DMS153 treated with DMSO at 0.1 percent for 48 hours (cell line): ENCODE data around the gene SIGLEC1.
A peak's percentile ranks its signal among the peaks of the same experiment; 100 is the strongest.

Source experiments
- DNase-seq: peaks from one replicate; lab custom pipeline; 2025; ENCODE audit not compliant: unreplicated experiment; lab: John Stamatoyannopoulos, UW

Gene SIGLEC1

DNA sequence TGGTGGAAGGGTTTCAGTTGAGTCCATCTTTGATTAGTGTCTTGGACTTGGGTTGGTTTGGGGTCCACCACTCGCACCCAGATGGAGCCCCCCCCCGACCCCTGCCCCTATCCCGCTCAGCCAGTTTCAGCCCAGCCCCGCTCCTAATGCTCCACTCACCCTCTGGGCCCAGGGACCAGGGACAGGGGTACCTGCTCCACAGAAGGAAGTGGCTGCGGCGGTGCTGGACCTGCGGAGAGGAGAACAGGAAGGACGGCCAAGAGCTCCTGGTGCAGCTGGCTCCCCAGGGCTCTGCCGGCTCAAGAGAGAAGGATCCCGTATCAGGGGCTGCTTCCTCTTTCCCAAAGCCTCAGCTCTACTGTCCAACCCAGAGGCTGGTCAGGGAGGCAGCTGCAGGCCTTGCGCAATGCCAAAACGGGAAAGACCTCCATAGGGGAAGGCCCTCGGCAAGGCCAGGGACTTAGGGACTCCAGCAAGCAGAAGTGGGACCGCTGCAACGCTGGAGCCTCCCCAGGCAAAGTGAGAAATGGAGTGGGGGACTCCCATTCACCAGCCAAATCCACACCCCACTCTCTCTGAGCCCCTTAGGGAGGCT, at the start of gene SIGLEC1:
TSS of gene SIGLEC1 (minus strand) at position 322 of the 595 bp plus-strand sequence. CDS start 5,472 bp downstream, outside the sequence.
- no peak for DNase-seq

- no peak for DNase-seq
Observed at GRCh38 chr20:3760655-3761348, 48.4 kb upstream of the SIGLEC1 start.

- no peak for DNase-seq
Observed at GRCh38 chr20:3759884-3760283, 47.5 kb upstream of the SIGLEC1 start.

GRCh38 chr20:3759316-3759823, 47.0 kb upstream of the SIGLEC1 start:
- DNase-seq: no peak

- DNase-seq: no peak
Observed at GRCh38 chr20:3758566-3758965, 46.2 kb upstream of the SIGLEC1 start.

- no peak for DNase-seq
Observed at GRCh38 chr20:3757268-3757667, 44.9 kb upstream of the SIGLEC1 start.

DNA sequence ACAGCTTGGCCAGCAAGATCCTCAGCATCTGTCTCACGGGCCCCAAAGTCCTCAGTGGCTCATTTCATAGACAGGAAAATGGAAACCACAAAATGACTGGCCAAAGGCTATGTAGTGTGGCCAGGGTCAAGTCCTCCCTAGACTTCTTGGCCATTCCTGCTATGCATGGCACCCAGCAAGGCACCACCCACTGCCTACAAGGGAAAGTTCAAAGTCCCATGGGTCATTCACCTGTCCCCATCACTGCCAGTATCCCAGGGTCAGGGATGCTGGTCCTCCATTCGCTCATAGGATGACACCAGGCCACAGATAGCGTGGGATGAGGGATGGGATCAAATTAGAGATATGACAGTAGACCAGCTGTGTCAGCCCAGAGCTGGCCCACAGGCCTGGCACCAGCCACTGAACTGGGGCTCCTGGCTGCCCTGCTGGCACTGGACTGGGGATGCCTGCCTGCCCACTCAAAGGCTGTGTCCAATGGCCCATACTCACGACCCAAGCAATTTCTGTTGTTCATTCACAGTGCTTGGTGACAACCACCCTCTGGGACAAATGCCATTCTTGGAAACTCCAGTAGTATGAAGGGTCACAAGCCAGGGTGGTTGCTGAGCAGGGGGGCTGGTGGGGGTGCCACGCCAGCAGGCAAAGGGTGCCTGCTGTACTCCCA, 43.5 kb upstream of the SIGLEC1 start:
- no peak for DNase-seq

DNA sequence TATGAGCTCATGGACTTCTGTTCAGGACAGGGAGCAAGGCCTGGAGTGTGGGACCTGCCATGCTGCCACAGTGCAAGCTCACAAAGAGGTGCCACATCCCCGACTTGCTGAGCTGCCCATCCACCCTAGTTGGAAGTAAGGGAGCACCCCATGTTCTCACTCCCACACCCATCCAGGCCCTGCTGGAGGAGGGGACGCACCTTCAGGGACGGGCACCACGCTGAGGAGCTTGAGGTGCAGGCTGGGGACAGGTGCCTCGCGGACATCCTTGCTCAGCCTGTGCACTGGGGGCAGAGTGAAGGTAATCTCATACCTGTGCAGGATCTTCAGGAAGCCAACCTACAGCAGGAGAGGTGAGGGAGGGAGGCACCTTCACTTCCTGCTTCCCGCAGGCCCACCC, 42.9 kb upstream of the SIGLEC1 start:
- DNase-seq: no peak

DNA sequence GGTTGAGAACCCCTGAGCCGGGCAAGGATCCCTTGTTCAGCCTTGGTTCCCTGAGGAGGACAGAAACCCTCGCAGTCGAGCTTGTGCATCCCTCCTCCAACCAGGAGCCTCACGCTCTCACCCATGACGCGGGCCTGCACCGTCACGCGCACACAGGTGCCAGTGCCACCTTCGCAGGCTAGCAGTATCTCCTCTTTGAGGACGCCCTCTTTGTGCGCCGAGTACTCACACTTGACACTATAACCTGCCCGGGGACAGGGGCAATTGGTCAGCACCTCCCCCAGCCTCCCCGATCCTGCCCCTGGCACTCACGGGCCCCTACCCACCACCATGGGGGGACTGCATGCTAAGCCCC, 41.9 kb upstream of the SIGLEC1 start:
- no peak for DNase-seq

- DNase-seq: no peak
Observed at GRCh38 chr20:3753501-3754275, 41.3 kb upstream of the SIGLEC1 start.

DNA sequence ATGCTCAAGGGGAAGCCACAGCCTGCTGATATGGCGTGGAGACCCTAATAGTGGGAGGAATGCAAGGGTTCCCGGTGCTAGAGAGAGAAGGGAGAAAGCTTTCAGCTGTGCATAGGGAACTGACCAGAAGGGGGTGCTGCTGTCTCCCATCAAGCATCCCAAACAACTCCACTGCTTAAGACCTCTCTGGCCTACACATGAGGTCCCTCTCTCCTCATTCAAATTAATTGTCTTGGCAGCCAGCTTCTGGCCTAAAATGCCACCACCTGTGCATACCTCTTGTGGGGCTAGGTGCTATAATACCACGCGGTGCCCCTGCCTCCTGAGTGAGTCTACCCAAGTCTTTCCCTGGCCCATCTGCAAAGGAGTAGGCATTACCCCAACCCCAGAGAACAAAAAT, 40.7 kb upstream of the SIGLEC1 start:
- peak; percentile 56 for DNase-seq

DNA sequence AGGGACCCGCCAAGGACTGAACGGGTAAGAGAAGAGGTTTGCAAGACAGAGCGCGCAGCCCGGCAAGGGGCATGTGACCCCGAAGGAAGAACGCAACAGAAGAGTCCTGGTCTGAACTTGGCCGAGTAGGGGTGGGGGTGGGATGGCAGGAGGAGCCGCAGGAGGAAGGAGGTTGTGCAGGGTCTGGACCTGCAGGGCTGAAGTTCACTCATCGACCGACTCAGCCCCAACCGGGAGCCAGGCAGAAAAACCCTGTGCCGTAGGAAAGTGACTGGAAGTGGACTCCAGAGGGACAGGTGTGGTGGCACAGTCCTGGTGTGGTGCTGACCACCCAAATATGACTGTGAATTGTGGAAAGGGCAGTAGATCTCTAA, 40.0 kb upstream of the SIGLEC1 start:
- DNase-seq: no peak

- peak; percentile 50 for DNase-seq
Observed at GRCh38 chr20:3751675-3752385, 39.4 kb upstream of the SIGLEC1 start.

- DNase-seq: no peak
Observed at GRCh38 chr20:3751305-3751674, 38.9 kb upstream of the SIGLEC1 start.

DNA sequence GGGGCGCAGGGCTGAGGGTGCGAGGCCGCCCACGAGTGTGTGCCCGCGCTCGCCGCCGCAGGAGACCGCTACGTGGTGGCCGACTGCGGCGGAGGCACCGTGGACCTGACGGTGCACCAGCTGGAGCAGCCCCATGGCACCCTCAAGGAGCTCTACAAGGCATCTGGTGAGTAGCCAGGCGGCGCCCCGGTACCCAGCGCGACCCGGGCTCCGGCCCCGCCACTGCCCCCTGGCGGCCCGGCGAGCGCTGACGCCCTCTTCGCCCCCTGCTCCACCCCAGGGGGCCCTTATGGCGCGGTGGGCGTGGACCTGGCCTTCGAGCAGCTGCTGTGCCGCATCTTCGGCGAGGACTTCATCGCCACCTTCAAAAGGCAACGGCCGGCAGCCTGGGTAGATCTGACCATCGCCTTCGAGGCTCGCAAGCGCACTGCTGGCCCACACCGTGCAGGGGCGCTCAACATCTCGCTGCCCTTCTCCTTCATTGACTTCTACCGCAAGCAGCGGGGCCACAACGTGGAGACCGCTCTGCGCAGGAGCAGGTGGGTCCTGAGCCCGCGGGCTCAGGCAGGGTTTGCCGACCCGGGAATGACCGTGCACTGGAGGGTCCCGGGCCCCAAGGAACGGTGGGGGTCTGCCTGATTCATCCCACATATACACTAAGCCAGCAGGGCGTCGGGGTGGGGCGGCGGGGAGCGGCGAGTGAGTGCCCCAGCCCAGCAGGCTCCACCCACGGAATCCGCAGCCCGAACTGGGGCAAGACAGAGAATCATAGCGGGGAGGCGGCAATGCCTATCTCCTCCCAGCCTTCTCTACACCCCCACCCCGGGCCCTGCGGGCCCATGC, 37.5 kb upstream of the SIGLEC1 start:
- DNase-seq: no peak

- no peak for DNase-seq
Observed at GRCh38 chr20:3749087-3749688, 36.8 kb upstream of the SIGLEC1 start.

DNA sequence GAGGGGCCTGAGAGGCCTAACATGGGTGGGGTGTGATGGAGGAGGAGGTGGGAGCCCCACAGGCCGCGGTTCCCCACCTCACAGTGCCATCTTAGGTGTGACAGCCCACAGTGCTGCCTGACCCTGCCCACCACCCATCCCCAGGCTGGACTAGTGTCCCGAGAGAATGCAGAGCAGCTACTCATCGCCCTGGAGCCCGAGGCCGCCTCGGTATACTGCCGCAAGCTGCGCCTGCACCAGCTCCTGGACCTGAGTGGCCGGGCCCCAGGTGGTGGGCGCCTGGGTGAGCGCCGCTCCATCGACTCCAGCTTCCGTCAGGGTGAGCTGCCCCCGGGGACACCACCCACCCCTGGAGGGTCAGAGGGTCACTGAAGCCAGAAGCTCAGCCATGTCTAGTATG, 35.7 kb upstream of the SIGLEC1 start:
- DNase-seq: no peak

DNA sequence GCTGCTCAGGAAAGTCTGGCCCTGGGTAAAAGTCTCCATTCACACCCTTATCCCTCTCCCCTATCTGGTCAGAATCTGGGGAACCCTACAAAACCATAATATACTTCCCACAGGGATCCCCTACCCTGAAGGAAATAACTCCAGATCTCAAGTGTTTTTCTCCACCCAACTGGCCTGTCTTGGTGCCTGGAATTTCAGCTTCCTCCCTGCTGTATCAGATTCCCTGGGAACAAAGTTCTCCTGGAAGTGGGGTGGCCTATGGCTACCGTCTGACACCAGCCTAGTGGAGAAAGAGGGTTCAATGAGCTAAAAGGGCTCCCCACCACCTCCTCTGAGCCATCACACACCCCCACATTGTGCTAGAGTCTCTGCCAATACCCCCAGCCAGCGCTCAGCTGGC, 35.1 kb upstream of the SIGLEC1 start:
- DNase-seq: no peak

GRCh38 chr20:3745686-3746173, 33.3 kb upstream of the SIGLEC1 start:
- no peak for DNase-seq
